HCT116 (cell line): Measurements from ENCODE around the gene BACE1. TPM values are rescaled to one million over a fixed set of nuclear protein-coding genes. Genes with fewer than 3 reads are reported as not detected.

ENCODE experiments used
- ATAC-seq: fragments of 200-7000 bp; cut with Tn5 transposase; 2 replicates; pipeline ENCODE4 v1.9.1; 2020; ENCODE audit warnings: mild to moderate bottlenecking, moderate library complexity
- BruUV-seq: library from RNA; stranded (reverse); fragments of 400-500 nt; replicated peaks from 2 replicates; lab custom pipeline; 2021; lab: Mats Ljungman, UMichigan
- CTCF ChIA-PET: fragments of 300-600 bp; sonication (Branson Sonifier 250); formaldehyde crosslinking; loops from one replicate; lab custom pipeline; 2021; ENCODE audit warnings: antibody characterized with exemption; lab: Charles Lee
- POLR2A ChIA-PET: fragments of 300-600, 350-600 bp; sonication (Branson Sonifier 250); formaldehyde crosslinking; loops from one replicate; lab custom pipeline; 2021; ENCODE audit warnings: antibody characterized with exemption; lab: Charles Lee
- RAD21 ChIA-PET, 2 experiments: fragments of 300-600 bp; sonication (Branson Sonifier 250); formaldehyde crosslinking; loops; one replicate each; lab custom pipeline; 2023; ENCODE audit warnings: low total read pairs in 2 of 2; ENCODE audit not compliant: uncharacterized antibody in 2 of 2, unreplicated experiment in 2 of 2, low non-redundant PET in 1 of 2; lab: Charles Lee
- DNase-seq: peaks from one replicate; pipeline ENCODE4 v3.0.0-alpha.2; 2010; ENCODE audit warnings: low read depth, low spot score
- H2AFZ ChIP-seq: fragments of 200-600 bp; shearing (Covaris generic), sonication (generic); 2 replicates; pipeline ENCODE4 v1.6.1; 2017; ENCODE audit warnings: low read depth, mixed run types, mixed read lengths, antibody characterized with exemption, low read length; ENCODE audit not compliant: poor library complexity, severe bottlenecking
- H3K27ac ChIP-seq: 2 replicates; pipeline ENCODE4 v1.5.1; 2012; ENCODE audit warnings: low read depth, low read length
- H3K27me3 ChIP-seq: fragments of 200-600 bp; sonication (generic); 2 replicates; pipeline ENCODE4 v1.6.1; 2016; ENCODE audit warnings: mixed run types, low read length, mixed read lengths; ENCODE audit not compliant: insufficient read depth
- H3K36me3 ChIP-seq, 2 experiments: fragments of 200-500 bp in 1 of 2; fragments of 200-600 bp in 1 of 2; sonication (Bioruptor generic) in 1 of 2; sonication (generic) in 1 of 2; 2 replicates each; pipeline versions ENCODE4 v1.5.1 to v1.6.1; 2014 to 2016; ENCODE audit warnings: low read length in 2 of 2, inconsistent platforms in 1 of 2, mixed read lengths in 1 of 2, mixed run types in 1 of 2; ENCODE audit not compliant: insufficient read depth in 2 of 2, control insufficient read depth in 1 of 2
- H3K4me1 ChIP-seq, 2 experiments: fragments of 200-600 bp in 1 of 2; sonication (generic) in 1 of 2; 2 replicates each; pipeline versions ENCODE4 v1.5.1 to v1.6.1; 2012 to 2017; ENCODE audit warnings: low read length in 2 of 2, inconsistent platforms in 1 of 2, mild to moderate bottlenecking in 1 of 2, mixed read lengths in 1 of 2, mixed run types in 1 of 2, moderate library complexity in 1 of 2; ENCODE audit not compliant: insufficient read depth in 2 of 2, control insufficient read depth in 1 of 2
- H3K4me2 ChIP-seq: fragments of 200-600 bp; sonication (generic); 2 replicates; pipeline ENCODE4 v1.6.1; 2017; ENCODE audit warnings: mixed run types, low read length, mixed read lengths
- H3K4me3 ChIP-seq, 2 experiments: fragments of 200-600 bp in 1 of 2; sonication (generic) in 1 of 2; replicated peaks in 1 of 2; 2 replicates each; pipeline ENCODE4 v1.5.1; 2011 to 2016; ENCODE audit warnings: low read length in 2 of 2, control low read depth in 1 of 2, low read depth in 1 of 2, mild to moderate bottlenecking in 1 of 2, mixed read lengths in 1 of 2, mixed run types in 1 of 2
- H3K79me2 ChIP-seq: fragments of 200-600 bp; sonication (generic); 2 replicates; pipeline ENCODE4 v1.6.1; 2017; ENCODE audit warnings: mild to moderate bottlenecking, mixed run types, low read length, moderate library complexity, mixed read lengths; ENCODE audit not compliant: insufficient read depth
- H3K9ac ChIP-seq: fragments of 200-600 bp; sonication (generic); 2 replicates; pipeline ENCODE4 v1.6.1; 2016; ENCODE audit warnings: low read length, mixed read lengths
- H3K9me2 ChIP-seq: fragments of 200-600 bp; sonication (generic), shearing (Covaris generic); 2 replicates; pipeline ENCODE4 v1.6.1; 2017; ENCODE audit warnings: mixed run types, mild to moderate bottlenecking, moderate library complexity; ENCODE audit not compliant: insufficient read depth
- H3K9me3 ChIP-seq, 2 experiments: fragments of 200-500 bp in 1 of 2; fragments of 200-600 bp in 1 of 2; sonication (Bioruptor generic) in 1 of 2; sonication (generic) in 1 of 2; 2 replicates each; pipeline ENCODE4 v1.6.1; 2014 to 2017; ENCODE audit warnings: low read length in 2 of 2, mixed read lengths in 2 of 2, inconsistent platforms in 1 of 2, low read depth in 1 of 2, mild to moderate bottlenecking in 1 of 2, mixed run types in 1 of 2, moderate library complexity in 1 of 2; ENCODE audit not compliant: control insufficient read depth in 1 of 2, insufficient read depth in 1 of 2
- H4K20me1 ChIP-seq: fragments of 200-600 bp; sonication (generic), shearing (Covaris generic); 2 replicates; pipeline ENCODE4 v1.6.1; 2017; ENCODE audit warnings: mixed run types, mild to moderate bottlenecking, moderate library complexity; ENCODE audit not compliant: insufficient read depth
- ATF3 ChIP-seq: IDR thresholded peaks from 2 replicates; pipeline ENCODE4 v1.6.1; 2012
- CBX3 ChIP-seq: IDR thresholded peaks from 2 replicates; pipeline ENCODE4 v1.6.1; 2012; ENCODE audit warnings: low read depth
- CEBPB ChIP-seq: IDR thresholded peaks from 2 replicates; pipeline ENCODE4 v1.6.1; 2012; ENCODE audit warnings: low read depth
- CTCF ChIP-seq, 3 experiments: fragments of 200-600 bp in 1 of 3; sonication (generic) in 1 of 3; IDR thresholded peaks in 2 of 3; conservative IDR thresholded peaks in 1 of 3; 2 replicates each; pipeline ENCODE4 v1.5.1; 2012 to 2017; ENCODE audit warnings: low read depth in 2 of 3, low read length in 2 of 3, antibody characterized with exemption in 1 of 3, borderline replicate concordance in 1 of 3, control low read depth in 1 of 3, mild to moderate bottlenecking in 1 of 3, mixed read lengths in 1 of 3, mixed run types in 1 of 3, moderate library complexity in 1 of 3; ENCODE audit not compliant: insufficient read depth in 1 of 3
- EGR1 ChIP-seq: IDR thresholded peaks from 2 replicates; pipeline ENCODE4 v1.6.1; 2012; ENCODE audit warnings: low read depth
- ELF1 ChIP-seq: IDR thresholded peaks from 2 replicates; pipeline ENCODE4 v1.6.1; 2012; ENCODE audit warnings: low read depth, borderline replicate concordance
- EZH2 ChIP-seq: fragments of 200-600 bp; sonication (generic); IDR thresholded peaks from 2 replicates; pipeline ENCODE4 v1.6.1; 2017; ENCODE audit warnings: antibody characterized with exemption, mixed run types
- FOSL1 ChIP-seq: IDR thresholded peaks from 2 replicates; pipeline ENCODE4 v1.6.1; 2012; ENCODE audit warnings: low read depth
- POLR2A ChIP-seq: IDR thresholded peaks from 2 replicates; pipeline ENCODE4 v1.7.0; 2011; ENCODE audit warnings: borderline replicate concordance; ENCODE audit not compliant: insufficient read depth, insufficient read length; ENCODE audit errors: extremely low read depth
- POLR2AphosphoS5 ChIP-seq: IDR thresholded peaks from 2 replicates; pipeline ENCODE4 v1.6.1; 2011; ENCODE audit warnings: mild to moderate bottlenecking, low read depth, low read length, moderate library complexity
- RAD21 ChIP-seq: IDR thresholded peaks from 2 replicates; pipeline ENCODE4 v1.6.1; 2012; ENCODE audit warnings: low read depth, mild to moderate bottlenecking
- REST ChIP-seq: IDR thresholded peaks from 2 replicates; pipeline ENCODE4 v1.6.1; 2012; ENCODE audit warnings: low read depth
- SIN3A ChIP-seq: IDR thresholded peaks from 2 replicates; pipeline ENCODE4 v1.6.1; 2012; ENCODE audit warnings: low read depth
- SRF ChIP-seq: IDR thresholded peaks from 2 replicates; pipeline ENCODE4 v1.6.1; 2012; ENCODE audit warnings: low read depth
- TCF7L2 ChIP-seq: IDR thresholded peaks from 2 replicates; pipeline ENCODE4 v1.7.0; 2011; ENCODE audit warnings: borderline replicate concordance, inconsistent platforms; ENCODE audit not compliant: insufficient read depth, insufficient read length; ENCODE audit errors: extremely low read depth
- YY1 ChIP-seq: IDR thresholded peaks from 2 replicates; pipeline ENCODE4 v1.6.1; 2011; ENCODE audit warnings: low read length, low read depth, moderate library complexity, mild to moderate bottlenecking; ENCODE audit not compliant: insufficient replicate concordance; ENCODE audit errors: extremely low read depth
- ZFX ChIP-seq: fragments of 450-650 bp; IDR thresholded peaks from 2 replicates; pipeline ENCODE4 v1.6.1; 2017
- ZNF274 ChIP-seq: fragments of 200-500 bp; sonication (Bioruptor generic); IDR thresholded peaks from 2 replicates; pipeline ENCODE4 v1.6.1; 2014; ENCODE audit warnings: mild to moderate bottlenecking, low read depth, low read length, inconsistent platforms
- intact Hi-C: fragments of 100-400 bp; cut with micrococcal nuclease; formaldehyde crosslinking; loops from 2 replicates; pipeline ENCODE4 v1.10.0; 2022
- total RNA-seq: library from RNA; stranded (reverse); gene quantifications from one replicate; pipeline ENCODE4 v1.2.1, GENCODE V29; 2021; ENCODE audit not compliant: unreplicated experiment

BACE1 gene
- total RNA-seq, 1 experiment from 2014 or later = 8.5 TPM

GRCh38 chr11:117318738-117319137 is 2.7 kb upstream of the BACE1 start:
- no peak overlapping the region for H2AFZ ChIP-seq
- no peaks in the 10 kb centered on the region for H3K79me2 ChIP-seq
- ChIA-PET CTCF (no interaction called here), RAD21 (no interaction called here), POLR2A (no interaction called here)
- no peak for DNase-seq
- peaks cover 7 to 16% of the 10 kb centered on the region in 2 experiments; a peak in 3 of 4 replicates for H3K4me1 ChIP-seq
- BruUV-seq = no TSS peak
- intact Hi-C loops = no loop called here
- no peak overlapping the region for H3K4me2 ChIP-seq
- no peaks in the 10 kb centered on the region for H4K20me1 ChIP-seq
- no peak overlapping the region for H3K27ac ChIP-seq
- H3K9ac ChIP-seq = no peak overlapping the region
- H3K36me3 ChIP-seq = no peaks in the 10 kb centered on the region
- no peaks in the 10 kb centered on the region for H3K9me2 ChIP-seq
- H3K27me3 ChIP-seq = no peaks in the 10 kb centered on the region
- no peak for ATAC-seq
- H3K4me3 ChIP-seq = no peak overlapping the region
- no peaks in the 10 kb centered on the region for H3K9me3 ChIP-seq
- TF ChIP-seq YY1 (no peak), EZH2 (no peak), RAD21 (no peak), REST (no peak), CTCF (IDR thresholded peaks at IDR 0.05 in 2 of 3, conservative IDR thresholded peaks at IDR 0.05 in 1 of 3; ENCODE audit: borderline replicate concordance in 1 of 3, insufficient read depth in 1 of 3, low read depth in 2 of 3, low read length in 2 of 3) (no peak), SRF (no peak), POLR2A (no peak), ZFX (no peak), POLR2AphosphoS5 (no peak), CEBPB (no peak), CBX3 (no peak), TCF7L2 (no peak), SIN3A (no peak), ATF3 (no peak), FOSL1 (no peak), ELF1 (no peak), ZNF274 (no peak), EGR1 (no peak)
